HCT116 (cell line): ENCODE measurements around the gene LINC00632. TPM values are rescaled to one million over a fixed set of nuclear protein-coding genes. Genes with fewer than 3 reads are reported as not detected.

Experiments
- ATAC-seq: fragments of 200-7000 bp; cut with Tn5 transposase; 2 replicates; pipeline ENCODE4 v1.9.1; 2020; ENCODE audit warnings: mild to moderate bottlenecking, moderate library complexity
- BruUV-seq: library from RNA; stranded (reverse); fragments of 400-500 nt; replicated peaks from 2 replicates; lab custom pipeline; 2021; lab: Mats Ljungman, UMichigan
- CTCF ChIA-PET: fragments of 300-600 bp; sonication (Branson Sonifier 250); formaldehyde crosslinking; loops from one replicate; lab custom pipeline; 2021; ENCODE audit warnings: antibody characterized with exemption; lab: Charles Lee
- POLR2A ChIA-PET: fragments of 300-600, 350-600 bp; sonication (Branson Sonifier 250); formaldehyde crosslinking; loops from one replicate; lab custom pipeline; 2021; ENCODE audit warnings: antibody characterized with exemption; lab: Charles Lee
- RAD21 ChIA-PET, 2 experiments: fragments of 300-600 bp; sonication (Branson Sonifier 250); formaldehyde crosslinking; loops; one replicate each; lab custom pipeline; 2023; ENCODE audit warnings: low total read pairs in 2 of 2; ENCODE audit not compliant: uncharacterized antibody in 2 of 2, unreplicated experiment in 2 of 2, low non-redundant PET in 1 of 2; lab: Charles Lee
- DNase-seq: peaks from one replicate; pipeline ENCODE4 v3.0.0-alpha.2; 2010; ENCODE audit warnings: low read depth, low spot score
- H2AFZ ChIP-seq: fragments of 200-600 bp; shearing (Covaris generic), sonication (generic); 2 replicates; pipeline ENCODE4 v1.6.1; 2017; ENCODE audit warnings: low read depth, mixed run types, mixed read lengths, antibody characterized with exemption, low read length; ENCODE audit not compliant: poor library complexity, severe bottlenecking
- H3K27ac ChIP-seq: 2 replicates; pipeline ENCODE4 v1.5.1; 2012; ENCODE audit warnings: low read depth, low read length
- H3K27me3 ChIP-seq: fragments of 200-600 bp; sonication (generic); 2 replicates; pipeline ENCODE4 v1.6.1; 2016; ENCODE audit warnings: mixed run types, low read length, mixed read lengths; ENCODE audit not compliant: insufficient read depth
- H3K36me3 ChIP-seq, 2 experiments: fragments of 200-500 bp in 1 of 2; fragments of 200-600 bp in 1 of 2; sonication (Bioruptor generic) in 1 of 2; sonication (generic) in 1 of 2; 2 replicates each; pipeline versions ENCODE4 v1.5.1 to v1.6.1; 2014 to 2016; ENCODE audit warnings: low read length in 2 of 2, inconsistent platforms in 1 of 2, mixed read lengths in 1 of 2, mixed run types in 1 of 2; ENCODE audit not compliant: insufficient read depth in 2 of 2, control insufficient read depth in 1 of 2
- H3K4me1 ChIP-seq, 2 experiments: fragments of 200-600 bp in 1 of 2; sonication (generic) in 1 of 2; 2 replicates each; pipeline versions ENCODE4 v1.5.1 to v1.6.1; 2012 to 2017; ENCODE audit warnings: low read length in 2 of 2, inconsistent platforms in 1 of 2, mild to moderate bottlenecking in 1 of 2, mixed read lengths in 1 of 2, mixed run types in 1 of 2, moderate library complexity in 1 of 2; ENCODE audit not compliant: insufficient read depth in 2 of 2, control insufficient read depth in 1 of 2
- H3K4me2 ChIP-seq: fragments of 200-600 bp; sonication (generic); 2 replicates; pipeline ENCODE4 v1.6.1; 2017; ENCODE audit warnings: mixed run types, low read length, mixed read lengths
- H3K4me3 ChIP-seq, 2 experiments: fragments of 200-600 bp in 1 of 2; sonication (generic) in 1 of 2; replicated peaks in 1 of 2; 2 replicates each; pipeline ENCODE4 v1.5.1; 2011 to 2016; ENCODE audit warnings: low read length in 2 of 2, control low read depth in 1 of 2, low read depth in 1 of 2, mild to moderate bottlenecking in 1 of 2, mixed read lengths in 1 of 2, mixed run types in 1 of 2
- H3K79me2 ChIP-seq: fragments of 200-600 bp; sonication (generic); 2 replicates; pipeline ENCODE4 v1.6.1; 2017; ENCODE audit warnings: mild to moderate bottlenecking, mixed run types, low read length, moderate library complexity, mixed read lengths; ENCODE audit not compliant: insufficient read depth
- H3K9ac ChIP-seq: fragments of 200-600 bp; sonication (generic); 2 replicates; pipeline ENCODE4 v1.6.1; 2016; ENCODE audit warnings: low read length, mixed read lengths
- H3K9me2 ChIP-seq: fragments of 200-600 bp; sonication (generic), shearing (Covaris generic); 2 replicates; pipeline ENCODE4 v1.6.1; 2017; ENCODE audit warnings: mixed run types, mild to moderate bottlenecking, moderate library complexity; ENCODE audit not compliant: insufficient read depth
- H3K9me3 ChIP-seq, 2 experiments: fragments of 200-500 bp in 1 of 2; fragments of 200-600 bp in 1 of 2; sonication (Bioruptor generic) in 1 of 2; sonication (generic) in 1 of 2; 2 replicates each; pipeline ENCODE4 v1.6.1; 2014 to 2017; ENCODE audit warnings: low read length in 2 of 2, mixed read lengths in 2 of 2, inconsistent platforms in 1 of 2, low read depth in 1 of 2, mild to moderate bottlenecking in 1 of 2, mixed run types in 1 of 2, moderate library complexity in 1 of 2; ENCODE audit not compliant: control insufficient read depth in 1 of 2, insufficient read depth in 1 of 2
- H4K20me1 ChIP-seq: fragments of 200-600 bp; sonication (generic), shearing (Covaris generic); 2 replicates; pipeline ENCODE4 v1.6.1; 2017; ENCODE audit warnings: mixed run types, mild to moderate bottlenecking, moderate library complexity; ENCODE audit not compliant: insufficient read depth
- EGR1 ChIP-seq: IDR thresholded peaks from 2 replicates; pipeline ENCODE4 v1.6.1; 2012; ENCODE audit warnings: low read depth
- ELF1 ChIP-seq: IDR thresholded peaks from 2 replicates; pipeline ENCODE4 v1.6.1; 2012; ENCODE audit warnings: low read depth, borderline replicate concordance
- EZH2 ChIP-seq: fragments of 200-600 bp; sonication (generic); IDR thresholded peaks from 2 replicates; pipeline ENCODE4 v1.6.1; 2017; ENCODE audit warnings: antibody characterized with exemption, mixed run types
- EZH2phosphoT487 ChIP-seq: fragments of 200-600 bp; IDR thresholded peaks from 2 replicates; pipeline ENCODE4 v1.6.1; 2018; ENCODE audit warnings: antibody characterized with exemption, borderline replicate concordance
- JUND ChIP-seq: IDR thresholded peaks from 2 replicates; pipeline ENCODE4 v1.6.1; 2012
- POLR2AphosphoS5 ChIP-seq: IDR thresholded peaks from 2 replicates; pipeline ENCODE4 v1.6.1; 2011; ENCODE audit warnings: mild to moderate bottlenecking, low read depth, low read length, moderate library complexity
- RAD21 ChIP-seq: IDR thresholded peaks from 2 replicates; pipeline ENCODE4 v1.6.1; 2012; ENCODE audit warnings: low read depth, mild to moderate bottlenecking
- SIN3A ChIP-seq: IDR thresholded peaks from 2 replicates; pipeline ENCODE4 v1.6.1; 2012; ENCODE audit warnings: low read depth
- SP1 ChIP-seq: IDR thresholded peaks from 2 replicates; pipeline ENCODE4 v1.6.1; 2012; ENCODE audit warnings: low read depth
- SRF ChIP-seq: IDR thresholded peaks from 2 replicates; pipeline ENCODE4 v1.6.1; 2012; ENCODE audit warnings: low read depth
- YY1 ChIP-seq: IDR thresholded peaks from 2 replicates; pipeline ENCODE4 v1.6.1; 2011; ENCODE audit warnings: low read length, low read depth, moderate library complexity, mild to moderate bottlenecking; ENCODE audit not compliant: insufficient replicate concordance; ENCODE audit errors: extremely low read depth
- ZFX ChIP-seq: fragments of 450-650 bp; IDR thresholded peaks from 2 replicates; pipeline ENCODE4 v1.6.1; 2017
- ZNF274 ChIP-seq: fragments of 200-500 bp; sonication (Bioruptor generic); IDR thresholded peaks from 2 replicates; pipeline ENCODE4 v1.6.1; 2014; ENCODE audit warnings: mild to moderate bottlenecking, low read depth, low read length, inconsistent platforms
- intact Hi-C: fragments of 100-400 bp; cut with micrococcal nuclease; formaldehyde crosslinking; loops from 2 replicates; pipeline ENCODE4 v1.10.0; 2022
- total RNA-seq: library from RNA; stranded (reverse); gene quantifications from one replicate; pipeline ENCODE4 v1.2.1, GENCODE V29; 2021; ENCODE audit not compliant: unreplicated experiment
- TF ChIP-seq, protein P1 (sequence below): IDR thresholded peaks from 2 replicates; pipeline ENCODE4 v1.6.1; 2012
- TF ChIP-seq, protein P2 (sequence below): IDR thresholded peaks from 2 replicates; pipeline ENCODE4 v1.6.1; 2012; ENCODE audit warnings: low read depth
- TF ChIP-seq, protein P3 (sequence below): IDR thresholded peaks from 2 replicates; pipeline ENCODE4 v1.6.1; 2012
- TF ChIP-seq, protein P4 (sequence below): IDR thresholded peaks from 2 replicates; pipeline ENCODE4 v1.6.1; 2011; ENCODE audit warnings: mild to moderate bottlenecking, low read length, moderate library complexity; ENCODE audit not compliant: insufficient replicate concordance; ENCODE audit errors: extremely low read depth
- TF ChIP-seq, protein P5 (sequence below), 3 experiments: fragments of 200-600 bp in 1 of 3; sonication (generic) in 1 of 3; IDR thresholded peaks in 2 of 3; conservative IDR thresholded peaks in 1 of 3; 2 replicates each; pipeline ENCODE4 v1.5.1; 2012 to 2017; ENCODE audit warnings: low read depth in 2 of 3, low read length in 2 of 3, antibody characterized with exemption in 1 of 3, borderline replicate concordance in 1 of 3, control low read depth in 1 of 3, mild to moderate bottlenecking in 1 of 3, mixed read lengths in 1 of 3, mixed run types in 1 of 3, moderate library complexity in 1 of 3; ENCODE audit not compliant: insufficient read depth in 1 of 3

LINC00632 gene
- total RNA-seq, 1 experiment from 2014 or later = 0.15 TPM

GRCh38 chrX:140822861-140823260 lies 113.3 kb downstream of the LINC00632 start:
- CTCF ChIA-PET = no interaction called here
- TF ChIP-seq, protein P1, sequence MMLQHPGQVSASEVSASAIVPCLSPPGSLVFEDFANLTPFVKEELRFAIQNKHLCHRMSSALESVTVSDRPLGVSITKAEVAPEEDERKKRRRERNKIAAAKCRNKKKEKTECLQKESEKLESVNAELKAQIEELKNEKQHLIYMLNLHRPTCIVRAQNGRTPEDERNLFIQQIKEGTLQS = no peak
- TF ChIP-seq JUND = no peak
- TF ChIP-seq ZFX = no peak
- no peak for TF ChIP-seq ELF1
- TF ChIP-seq RAD21 = no peak
- TF ChIP-seq EZH2phosphoT487 = no peak
- TF ChIP-seq ZNF274 = no peak
- TF ChIP-seq, protein P2, sequence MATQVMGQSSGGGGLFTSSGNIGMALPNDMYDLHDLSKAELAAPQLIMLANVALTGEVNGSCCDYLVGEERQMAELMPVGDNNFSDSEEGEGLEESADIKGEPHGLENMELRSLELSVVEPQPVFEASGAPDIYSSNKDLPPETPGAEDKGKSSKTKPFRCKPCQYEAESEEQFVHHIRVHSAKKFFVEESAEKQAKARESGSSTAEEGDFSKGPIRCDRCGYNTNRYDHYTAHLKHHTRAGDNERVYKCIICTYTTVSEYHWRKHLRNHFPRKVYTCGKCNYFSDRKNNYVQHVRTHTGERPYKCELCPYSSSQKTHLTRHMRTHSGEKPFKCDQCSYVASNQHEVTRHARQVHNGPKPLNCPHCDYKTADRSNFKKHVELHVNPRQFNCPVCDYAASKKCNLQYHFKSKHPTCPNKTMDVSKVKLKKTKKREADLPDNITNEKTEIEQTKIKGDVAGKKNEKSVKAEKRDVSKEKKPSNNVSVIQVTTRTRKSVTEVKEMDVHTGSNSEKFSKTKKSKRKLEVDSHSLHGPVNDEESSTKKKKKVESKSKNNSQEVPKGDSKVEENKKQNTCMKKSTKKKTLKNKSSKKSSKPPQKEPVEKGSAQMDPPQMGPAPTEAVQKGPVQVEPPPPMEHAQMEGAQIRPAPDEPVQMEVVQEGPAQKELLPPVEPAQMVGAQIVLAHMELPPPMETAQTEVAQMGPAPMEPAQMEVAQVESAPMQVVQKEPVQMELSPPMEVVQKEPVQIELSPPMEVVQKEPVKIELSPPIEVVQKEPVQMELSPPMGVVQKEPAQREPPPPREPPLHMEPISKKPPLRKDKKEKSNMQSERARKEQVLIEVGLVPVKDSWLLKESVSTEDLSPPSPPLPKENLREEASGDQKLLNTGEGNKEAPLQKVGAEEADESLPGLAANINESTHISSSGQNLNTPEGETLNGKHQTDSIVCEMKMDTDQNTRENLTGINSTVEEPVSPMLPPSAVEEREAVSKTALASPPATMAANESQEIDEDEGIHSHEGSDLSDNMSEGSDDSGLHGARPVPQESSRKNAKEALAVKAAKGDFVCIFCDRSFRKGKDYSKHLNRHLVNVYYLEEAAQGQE = no peak
- TF ChIP-seq POLR2AphosphoS5 = no peak
- TF ChIP-seq SRF = no peak
- no peak for TF ChIP-seq YY1
- no peak for TF ChIP-seq SP1
- no peak for TF ChIP-seq EGR1
- TF ChIP-seq, protein P3, sequence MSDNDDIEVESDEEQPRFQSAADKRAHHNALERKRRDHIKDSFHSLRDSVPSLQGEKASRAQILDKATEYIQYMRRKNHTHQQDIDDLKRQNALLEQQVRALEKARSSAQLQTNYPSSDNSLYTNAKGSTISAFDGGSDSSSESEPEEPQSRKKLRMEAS = no peak
- TF ChIP-seq, protein P4, sequence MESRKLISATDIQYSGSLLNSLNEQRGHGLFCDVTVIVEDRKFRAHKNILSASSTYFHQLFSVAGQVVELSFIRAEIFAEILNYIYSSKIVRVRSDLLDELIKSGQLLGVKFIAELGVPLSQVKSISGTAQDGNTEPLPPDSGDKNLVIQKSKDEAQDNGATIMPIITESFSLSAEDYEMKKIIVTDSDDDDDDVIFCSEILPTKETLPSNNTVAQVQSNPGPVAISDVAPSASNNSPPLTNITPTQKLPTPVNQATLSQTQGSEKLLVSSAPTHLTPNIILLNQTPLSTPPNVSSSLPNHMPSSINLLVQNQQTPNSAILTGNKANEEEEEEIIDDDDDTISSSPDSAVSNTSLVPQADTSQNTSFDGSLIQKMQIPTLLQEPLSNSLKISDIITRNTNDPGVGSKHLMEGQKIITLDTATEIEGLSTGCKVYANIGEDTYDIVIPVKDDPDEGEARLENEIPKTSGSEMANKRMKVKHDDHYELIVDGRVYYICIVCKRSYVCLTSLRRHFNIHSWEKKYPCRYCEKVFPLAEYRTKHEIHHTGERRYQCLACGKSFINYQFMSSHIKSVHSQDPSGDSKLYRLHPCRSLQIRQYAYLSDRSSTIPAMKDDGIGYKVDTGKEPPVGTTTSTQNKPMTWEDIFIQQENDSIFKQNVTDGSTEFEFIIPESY = no peak
- no peak for TF ChIP-seq SIN3A
- no peak for TF ChIP-seq EZH2
- TF ChIP-seq, protein P5, sequence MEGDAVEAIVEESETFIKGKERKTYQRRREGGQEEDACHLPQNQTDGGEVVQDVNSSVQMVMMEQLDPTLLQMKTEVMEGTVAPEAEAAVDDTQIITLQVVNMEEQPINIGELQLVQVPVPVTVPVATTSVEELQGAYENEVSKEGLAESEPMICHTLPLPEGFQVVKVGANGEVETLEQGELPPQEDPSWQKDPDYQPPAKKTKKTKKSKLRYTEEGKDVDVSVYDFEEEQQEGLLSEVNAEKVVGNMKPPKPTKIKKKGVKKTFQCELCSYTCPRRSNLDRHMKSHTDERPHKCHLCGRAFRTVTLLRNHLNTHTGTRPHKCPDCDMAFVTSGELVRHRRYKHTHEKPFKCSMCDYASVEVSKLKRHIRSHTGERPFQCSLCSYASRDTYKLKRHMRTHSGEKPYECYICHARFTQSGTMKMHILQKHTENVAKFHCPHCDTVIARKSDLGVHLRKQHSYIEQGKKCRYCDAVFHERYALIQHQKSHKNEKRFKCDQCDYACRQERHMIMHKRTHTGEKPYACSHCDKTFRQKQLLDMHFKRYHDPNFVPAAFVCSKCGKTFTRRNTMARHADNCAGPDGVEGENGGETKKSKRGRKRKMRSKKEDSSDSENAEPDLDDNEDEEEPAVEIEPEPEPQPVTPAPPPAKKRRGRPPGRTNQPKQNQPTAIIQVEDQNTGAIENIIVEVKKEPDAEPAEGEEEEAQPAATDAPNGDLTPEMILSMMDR (IDR thresholded peaks at IDR 0.05 in 2 of 3, conservative IDR thresholded peaks at IDR 0.05 in 1 of 3; ENCODE audit: borderline replicate concordance in 1 of 3, insufficient read depth in 1 of 3, low read depth in 2 of 3, low read length in 2 of 3) = no peak
- Histone ChIP-seq H3K27me3 (no peaks in the 10 kb centered on the region), H3K9me3 (no peaks in the 10 kb centered on the region), H3K36me3 (no peaks in the 10 kb centered on the region), H3K9me2 (no peaks in the 10 kb centered on the region), H3K4me2 (no peak overlapping the region), H3K9ac (no peak overlapping the region), H3K79me2 (no peaks in the 10 kb centered on the region), H4K20me1 (no peaks in the 10 kb centered on the region), H3K4me1 (no peaks in the 10 kb centered on the region), H3K4me3 (no peak overlapping the region), H3K27ac (no peak overlapping the region), H2AFZ (no peak overlapping the region)
- ATAC-seq = no peak
- intact Hi-C loops = no loop called here
- POLR2A ChIA-PET = no interaction called here
- DNase-seq = no peak
- no TSS peak for BruUV-seq
- RAD21 ChIA-PET = no interaction called here
